ENCODE results near the gene PLA2G5.

GRCh38 chr1:20078171-20078651 is 8.2 kb downstream of the PLA2G5 start:
- TF ChIP-seq CTCF (IDR thresholded peaks at IDR 0.05) (no peak), POLR2AphosphoS5 (IDR thresholded peaks at IDR 0.05) (no peak), POLR2A (IDR thresholded peaks at IDR 0.05; ENCODE audit: low read depth) (no peak)
